Peyer's patch (tissue), 4 donors: ENCODE results near the gene KCNQ5. TPM values are rescaled to one million over a fixed set of nuclear protein-coding genes. Genes with fewer than 3 reads are reported as not detected.

Experiments used
- DNase-seq, 3 donors: peaks; one replicate each; pipeline ENCODE4 v3.0.0-alpha.2; 2017 to 2019
- H3K27ac ChIP-seq, 4 donors: fragments of 200-600 bp; sonication (generic); one replicate each; pipeline ENCODE4 v1.5.1; 2016 to 2019
- H3K27me3 ChIP-seq, 2 donors: fragments of 200-600 bp; sonication (generic); one replicate each; pipeline ENCODE4 v1.5.1; 2019
- H3K36me3 ChIP-seq, 3 donors: fragments of 200-600 bp; sonication (generic); one replicate each; pipeline ENCODE4 v1.5.1; 2016 to 2019
- H3K4me1 ChIP-seq, 4 donors: fragments of 200-600 bp; sonication (generic); one replicate each; pipeline ENCODE4 v1.5.1; 2016 to 2019
- H3K4me3 ChIP-seq, 4 donors: fragments of 200-600 bp; sonication (generic); 1 replicate in 3 of 4; 2 replicates in 1 of 4; pipeline ENCODE4 v1.5.1; 2016 to 2019; ENCODE audit warnings: mild to moderate bottlenecking in 1 of 4
- H3K9me3 ChIP-seq, 4 donors: fragments of 200-600 bp; sonication (generic); one replicate each; pipeline ENCODE4 v1.5.1; 2016 to 2019; ENCODE audit warnings: mild to moderate bottlenecking in 1 of 4
- CTCF ChIP-seq, 6 experiments: fragments of 450-650 bp in 4 of 6; fragments of 200-600 bp in 2 of 6; sonication (generic) in 1 of 6; IDR thresholded peaks; one replicate each; pipeline ENCODE4 v1.5.1; 2017 to 2019; ENCODE audit warnings: antibody characterized with exemption in 6 of 6, mild to moderate bottlenecking in 3 of 6, moderate library complexity in 1 of 6
- POLR2A ChIP-seq, 2 donors: fragments of 450-650 bp; IDR thresholded peaks; one replicate each; pipeline ENCODE4 v1.5.1; 2017; ENCODE audit warnings: antibody characterized with exemption in 2 of 2, mild to moderate bottlenecking in 2 of 2, moderate library complexity in 2 of 2
- total RNA-seq, 4 donors: library from RNA; depleted of rRNA; stranded (reverse); fragments of >200 nt; gene quantifications; one replicate each; pipeline ENCODE4 v1.1.0, GENCODE V29; 2016

The KCNQ5 gene
- total RNA-seq, 4 donors from 2014 or later, result 0.27 to 5.0 (median 0.38) TPM; not detected in 1

GRCh38 chr6:72672906-72673305, 51.0 kb downstream of the KCNQ5 start:
- no peaks in the 10 kb centered on the region for H3K9me3 ChIP-seq
- no peak overlapping the region for H3K27ac ChIP-seq
- H3K36me3 ChIP-seq, result no peaks in the 10 kb centered on the region
- TF ChIP-seq POLR2A (IDR thresholded peaks at IDR 0.05) (no peak), CTCF (IDR thresholded peaks at IDR 0.05) (no peak)
- H3K4me1 ChIP-seq, result no peaks in the 10 kb centered on the region
- no peak overlapping the region for H3K4me3 ChIP-seq
- H3K27me3 ChIP-seq, result no peaks in the 10 kb centered on the region
- DNase-seq, result no peak

GRCh38 chr6:72674842-72675241, 53.0 kb downstream of the KCNQ5 start:
- H3K27me3 ChIP-seq, result no peaks in the 10 kb centered on the region
- TF ChIP-seq CTCF (IDR thresholded peaks at IDR 0.05), result no peak
- no peak for TF ChIP-seq POLR2A (IDR thresholded peaks at IDR 0.05)
- H3K9me3 ChIP-seq, result no peaks in the 10 kb centered on the region
- no peak for DNase-seq
- no peaks in the 10 kb centered on the region for H3K4me1 ChIP-seq
- no peak overlapping the region for H3K27ac ChIP-seq
- H3K4me3 ChIP-seq, result no peak overlapping the region
- H3K36me3 ChIP-seq, result no peaks in the 10 kb centered on the region

GRCh38 chr6:72675396-72675795, 53.5 kb downstream of the KCNQ5 start:
- Histone ChIP-seq H3K36me3 (no peaks in the 10 kb centered on the region), H3K27me3 (no peaks in the 10 kb centered on the region), H3K27ac (no peak overlapping the region), H3K4me3 (no peak overlapping the region), H3K9me3 (no peaks in the 10 kb centered on the region), H3K4me1 (no peaks in the 10 kb centered on the region)
- TF ChIP-seq POLR2A (IDR thresholded peaks at IDR 0.05), result no peak
- no peak for TF ChIP-seq CTCF (IDR thresholded peaks at IDR 0.05)
- no peak for DNase-seq

GRCh38 chr6:72676995-72677394, 55.1 kb downstream of the KCNQ5 start:
- no peaks in the 10 kb centered on the region for H3K36me3 ChIP-seq
- no peak overlapping the region for H3K27ac ChIP-seq
- no peak overlapping the region for H3K4me3 ChIP-seq
- H3K4me1 ChIP-seq, result no peaks in the 10 kb centered on the region
- no peaks in the 10 kb centered on the region for H3K27me3 ChIP-seq
- no peaks in the 10 kb centered on the region for H3K9me3 ChIP-seq
- TF ChIP-seq CTCF (IDR thresholded peaks at IDR 0.05) (no peak), POLR2A (IDR thresholded peaks at IDR 0.05) (no peak)
- DNase-seq, result no peak

GRCh38 chr6:72677740-72678139, 55.9 kb downstream of the KCNQ5 start:
- Histone ChIP-seq H3K9me3 (no peaks in the 10 kb centered on the region), H3K4me3 (no peak overlapping the region), H3K36me3 (no peaks in the 10 kb centered on the region), H3K4me1 (no peaks in the 10 kb centered on the region), H3K27ac (no peak overlapping the region), H3K27me3 (no peaks in the 10 kb centered on the region)
- DNase-seq, result no peak
- TF ChIP-seq POLR2A (IDR thresholded peaks at IDR 0.05), result no peak
- no peak for TF ChIP-seq CTCF (IDR thresholded peaks at IDR 0.05)

GRCh38 chr6:72683797-72684196, 61.9 kb downstream of the KCNQ5 start:
- no peak for TF ChIP-seq POLR2A (IDR thresholded peaks at IDR 0.05)
- TF ChIP-seq CTCF (IDR thresholded peaks at IDR 0.05), result no peak
- Histone ChIP-seq H3K4me3 (no peak overlapping the region), H3K9me3 (no peaks in the 10 kb centered on the region), H3K27ac (no peak overlapping the region), H3K27me3 (no peaks in the 10 kb centered on the region), H3K4me1 (no peaks in the 10 kb centered on the region), H3K36me3 (no peaks in the 10 kb centered on the region)
- no peak for DNase-seq
